CD4-positive, alpha-beta T cell treated with Interleukin-10 for 1 hour (primary cell): ENCODE data around the gene FLNA.
A peak's percentile ranks its signal among the peaks of the same experiment; 100 is the strongest.
"Not testable (repeated sequence)": the region's sequence is repeated elsewhere in the genome, so short reads cannot be mapped to it uniquely, and the experiment has no call there.

Experiments
- DNase-seq: peaks from one replicate; pipeline ENCODE4 v3.0.0-alpha.2; 2020

The FLNA gene

DNA sequence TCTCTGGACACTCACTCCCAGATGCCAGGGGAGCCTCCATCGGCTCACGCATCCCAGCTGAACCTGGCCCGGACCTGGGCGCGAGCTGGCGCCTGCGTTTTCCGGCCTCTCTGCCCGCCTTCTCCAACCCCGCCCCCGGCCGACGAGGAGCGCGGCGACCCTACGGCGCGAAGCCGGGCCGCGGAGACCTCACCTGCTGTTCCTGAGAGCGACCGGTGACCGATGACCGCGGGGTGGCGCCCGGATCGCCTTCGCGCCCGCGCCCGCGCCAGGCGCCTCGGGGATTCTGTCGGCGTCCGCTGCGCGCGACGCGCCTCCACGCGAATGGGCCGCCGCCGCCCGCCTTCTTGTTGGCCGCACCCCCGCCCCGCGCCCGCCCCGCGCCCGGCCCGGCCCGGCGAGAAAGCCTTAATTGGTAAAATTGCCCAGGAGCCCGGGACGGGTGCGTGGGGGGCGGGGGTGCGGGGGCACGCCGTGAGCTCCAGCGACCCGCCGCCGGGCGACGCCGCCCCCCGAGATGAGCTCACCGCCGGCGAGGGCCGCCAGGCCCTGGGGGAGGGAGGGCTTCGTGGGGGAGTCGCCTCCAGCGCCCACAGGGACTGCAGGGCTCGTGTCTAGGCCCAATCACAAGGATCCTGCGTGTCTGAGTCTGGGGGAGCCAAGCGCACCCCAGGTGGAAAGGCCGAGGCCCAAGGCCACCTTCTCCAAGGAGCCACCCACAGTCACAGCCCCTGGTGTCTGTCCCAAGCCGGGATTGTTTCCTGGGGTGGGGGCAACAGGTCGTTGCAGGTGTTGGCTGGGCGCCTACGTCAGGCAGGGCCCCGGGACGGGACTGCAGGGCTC, at the start of gene FLNA:
Gene FLNA, minus strand, starts transcription at position 322 of the 843 bp plus-strand sequence. CDS start 3,389 bp downstream, outside the sequence.
- peak; percentile 52 for DNase-seq

DNA sequence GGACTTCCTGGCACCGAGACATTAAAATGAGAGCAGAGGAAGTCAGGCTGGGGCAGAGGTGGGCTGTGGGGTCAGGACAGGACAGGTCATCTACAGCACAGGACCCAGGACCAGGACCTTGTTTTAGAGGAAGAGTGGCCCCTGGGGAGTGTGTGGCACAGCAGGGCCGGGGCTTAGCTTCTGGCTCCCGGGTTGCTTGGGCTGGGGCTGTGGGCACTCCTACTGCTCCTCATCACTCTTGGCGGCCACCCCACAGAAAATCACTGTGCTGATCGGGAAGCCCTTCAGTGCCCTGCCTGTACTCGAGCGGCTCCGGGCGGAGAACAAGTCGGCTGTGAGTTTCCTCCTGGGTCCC, 45.9 kb upstream of the FLNA start:
- no peak for DNase-seq

GRCh38 chrX:154419688-154420401, 45.4 kb upstream of the FLNA start:
- DNase-seq = no peak

DNA sequence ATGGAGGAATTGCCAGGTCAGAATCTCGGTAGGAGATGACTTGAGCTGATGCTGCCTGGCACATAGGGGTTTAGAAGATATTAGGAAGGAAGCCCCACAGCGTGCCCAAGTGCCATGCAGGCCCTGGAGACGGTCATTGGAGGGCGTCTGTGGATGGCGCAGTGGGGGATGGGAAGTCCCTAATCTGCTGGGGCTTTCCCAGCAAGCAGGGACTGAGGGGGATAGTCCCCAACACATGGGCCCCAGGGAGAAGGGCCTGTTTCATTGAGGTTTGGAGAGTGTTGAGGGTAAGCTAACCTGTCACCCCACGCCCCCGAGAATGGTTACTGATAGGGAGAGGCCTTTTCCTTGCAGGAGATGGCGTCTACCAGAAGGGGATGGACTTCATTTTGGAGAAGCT, 44.8 kb upstream of the FLNA start:
- DNase-seq = no peak

DNA sequence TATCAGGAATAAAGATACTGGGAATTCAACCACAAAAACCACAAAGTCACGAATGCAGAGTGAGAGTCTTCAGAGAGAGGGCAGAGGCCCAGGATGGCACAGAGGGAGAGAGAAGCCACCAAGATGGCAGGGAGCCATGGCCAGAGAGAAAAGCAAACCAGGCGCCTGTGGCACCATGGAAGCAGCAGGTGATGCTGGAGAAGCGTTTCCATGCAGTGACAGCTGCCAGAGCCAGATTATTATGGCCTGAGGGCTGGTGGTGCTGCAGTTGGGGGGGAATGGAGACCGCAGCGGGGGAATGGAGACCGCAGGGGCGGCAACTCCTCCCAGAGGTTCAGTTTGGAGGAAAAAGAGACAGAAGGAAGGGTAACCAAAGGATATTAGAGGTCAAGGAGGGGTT, 42.7 kb upstream of the FLNA start:
- DNase-seq = no peak

DNA sequence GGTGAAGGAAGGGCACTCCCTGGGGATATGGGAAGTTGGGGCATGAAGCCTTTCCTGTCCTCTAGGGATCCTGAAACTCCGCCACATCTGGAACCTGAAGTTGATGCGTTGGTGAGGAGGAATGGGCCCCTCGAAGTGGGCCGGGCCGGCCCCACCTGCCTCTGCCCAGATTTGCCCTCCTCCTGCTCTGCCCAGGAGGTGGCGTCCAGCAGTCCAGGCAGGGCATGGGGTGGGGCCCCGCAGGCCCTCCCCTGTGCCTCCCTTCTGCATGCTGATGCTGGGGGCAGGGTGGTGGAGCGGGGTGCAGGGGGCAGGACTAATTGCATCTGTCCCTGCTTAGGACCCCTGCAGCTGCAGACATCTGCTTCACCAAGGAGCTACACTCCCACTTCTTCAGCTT, 38.7 kb upstream of the FLNA start:
- no peak for DNase-seq

DNA sequence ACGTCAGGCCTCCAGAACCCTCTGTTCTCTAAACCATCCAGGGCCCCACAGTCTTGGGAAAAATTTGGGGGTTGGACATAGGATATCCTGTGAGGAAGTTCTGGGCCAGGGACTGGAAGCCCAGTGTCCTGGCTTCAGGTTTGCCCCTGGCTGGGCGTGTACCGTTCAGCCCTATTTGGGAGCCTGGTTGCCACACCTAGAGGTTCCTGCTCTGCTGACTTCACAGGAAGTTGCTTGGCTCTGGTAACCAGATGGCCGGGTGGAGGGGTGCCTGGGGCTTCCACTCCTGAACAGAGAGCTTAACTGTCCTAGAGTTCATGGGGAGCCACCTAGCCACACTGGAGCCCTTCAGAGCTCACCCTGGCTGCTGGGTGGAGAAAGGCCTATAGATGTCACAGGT, 38.0 kb upstream of the FLNA start:
- DNase-seq = peak; percentile 56

- peak; percentile 67 for DNase-seq
These were observed 37.5 kb upstream of the FLNA start for GRCh38 chrX:154411981-154412340.

DNA sequence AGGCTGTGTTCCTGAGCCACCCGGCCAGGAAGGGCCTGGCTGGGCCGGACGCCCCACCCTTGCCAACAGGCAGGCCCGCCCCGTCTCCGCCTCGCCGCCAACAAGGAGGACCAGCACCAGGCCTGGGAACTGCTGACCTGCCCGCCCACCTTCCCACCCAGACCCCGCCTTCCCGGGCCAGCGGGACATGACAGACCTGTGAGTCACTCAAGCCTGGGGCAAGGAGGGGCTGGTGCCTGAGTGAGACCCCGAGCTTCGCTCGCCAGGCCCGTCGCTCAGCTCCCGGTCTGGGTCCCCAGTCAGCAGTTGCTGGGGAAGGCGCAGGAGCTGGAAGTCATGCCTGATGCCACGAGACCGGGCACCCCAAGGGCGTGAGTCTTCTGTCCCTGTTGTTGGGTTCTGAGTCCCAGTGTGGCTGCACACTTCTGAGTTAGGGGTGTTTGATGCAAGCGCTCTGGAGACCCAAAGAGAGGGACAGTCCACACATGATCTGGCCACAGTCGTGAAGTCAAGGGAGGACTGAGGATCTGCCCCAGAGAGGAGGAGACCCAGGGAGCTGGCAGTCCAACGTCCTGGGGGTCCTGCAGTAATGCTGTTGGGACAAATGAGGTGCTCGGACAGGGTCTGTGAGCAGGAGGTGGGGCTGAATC, 34.9 kb upstream of the FLNA start, which contains the start of gene DNASE1L1:
Gene DNASE1L1, minus strand, starts transcription at position 33 of the 650 bp plus-strand sequence. CDS start 3,686 bp downstream, outside the sequence.
- DNase-seq = peak; percentile 21

- no peak for DNase-seq
These were observed 34.3 kb upstream of the FLNA start for GRCh38 chrX:154408659-154409221.

- DNase-seq = no peak
These were observed 30.3 kb upstream of the FLNA start for GRCh38 chrX:154404625-154405192.

GRCh38 chrX:154403858-154404257, 29.4 kb upstream of the FLNA start:
- DNase-seq = no peak

GRCh38 chrX:154403192-154403591, 28.8 kb upstream of the FLNA start:
- DNase-seq = no peak

GRCh38 chrX:154402622-154403127, 28.2 kb upstream of the FLNA start:
- no peak for DNase-seq

DNA sequence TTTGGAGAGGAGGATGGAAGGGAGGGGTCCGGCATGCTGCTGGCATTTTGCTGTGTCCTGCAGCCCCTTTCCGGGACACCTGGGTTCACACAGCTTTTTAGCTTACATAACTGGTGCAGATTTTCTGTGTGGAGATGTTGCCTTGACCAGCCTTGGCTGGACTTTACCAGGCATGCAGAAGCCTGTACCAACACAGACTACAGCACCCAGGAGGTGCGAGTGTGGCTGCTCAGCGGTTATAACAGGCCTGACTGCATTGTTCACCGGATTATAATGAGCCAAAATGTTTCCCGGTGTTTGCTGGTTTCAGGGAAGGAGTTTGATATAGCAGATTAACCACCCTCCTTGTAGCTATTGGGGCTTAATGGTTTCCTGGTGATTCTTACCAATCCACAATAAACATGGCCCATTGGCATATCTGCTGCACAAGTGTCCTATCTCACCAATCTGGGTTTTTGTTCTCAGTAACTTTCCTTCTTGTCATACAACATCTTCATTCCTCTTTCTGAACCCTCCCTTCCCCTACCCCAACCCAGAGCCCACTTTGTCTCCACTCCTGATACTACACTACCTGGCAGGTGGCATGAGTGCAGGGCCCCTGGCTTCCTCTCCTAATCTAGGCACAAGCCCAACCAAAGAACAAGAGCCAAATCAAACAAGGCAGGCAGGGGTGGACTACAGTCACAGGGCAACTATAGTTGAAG, 27.6 kb upstream of the FLNA start:
- DNase-seq = no peak

DNA sequence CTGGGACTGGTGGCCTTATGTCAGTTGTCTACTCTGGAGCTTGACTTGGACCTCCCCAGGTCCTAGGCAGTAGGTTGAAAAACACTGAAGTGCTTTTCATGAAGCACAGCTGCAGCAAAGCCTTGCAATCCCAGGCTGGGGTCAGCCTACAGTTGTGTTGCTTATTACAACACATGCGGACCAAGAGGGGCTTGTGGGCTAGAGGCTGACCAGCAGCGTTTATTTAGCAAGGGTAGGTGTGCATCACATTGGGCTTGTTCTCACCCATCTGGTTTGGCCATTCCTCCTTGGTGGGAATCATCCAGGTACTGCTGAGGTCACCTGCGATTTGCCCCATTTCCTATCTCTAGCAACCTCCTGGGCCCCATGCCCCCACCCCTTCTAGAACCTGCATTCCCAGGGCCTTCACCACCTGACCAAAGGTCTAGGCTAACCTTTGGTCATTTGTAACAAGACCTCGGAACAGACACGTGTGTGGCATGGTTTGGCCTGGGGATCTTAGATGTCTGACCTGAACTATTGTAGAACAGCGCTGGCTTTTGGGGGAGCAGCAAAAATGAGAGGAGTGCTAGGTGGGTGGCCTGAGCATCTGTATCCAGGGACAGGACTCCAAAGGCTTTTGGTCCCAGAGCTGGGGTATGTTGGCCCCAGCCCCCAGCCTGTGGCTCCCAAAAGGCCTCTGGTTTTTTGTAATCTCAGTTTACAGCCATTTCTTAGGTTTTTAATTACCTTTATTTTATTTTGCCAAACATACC, 26.8 kb upstream of the FLNA start:
- DNase-seq = peak; percentile 19

DNA sequence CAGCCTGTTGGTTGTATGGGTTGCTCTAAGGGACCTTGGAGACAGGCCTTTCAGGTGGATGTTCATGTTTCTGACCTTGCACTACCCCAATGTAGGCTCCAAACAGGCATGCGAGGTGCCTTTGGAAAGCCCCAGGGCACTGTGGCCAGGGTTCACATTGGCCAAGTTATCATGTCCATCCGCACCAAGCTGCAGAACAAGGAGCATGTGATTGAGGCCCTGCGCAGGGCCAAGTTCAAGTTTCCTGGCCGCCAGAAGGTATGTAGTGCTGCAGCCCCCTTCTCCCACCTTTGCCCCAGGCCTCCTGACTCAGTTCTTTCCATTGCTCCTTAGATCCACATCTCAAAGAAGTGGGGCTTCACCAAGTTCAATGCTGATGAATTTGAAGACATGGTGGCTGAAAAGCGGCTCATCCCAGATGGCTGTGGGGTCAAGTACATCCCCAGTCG, 26.0 kb upstream of the FLNA start:
- DNase-seq = not testable (repeated sequence)

DNA sequence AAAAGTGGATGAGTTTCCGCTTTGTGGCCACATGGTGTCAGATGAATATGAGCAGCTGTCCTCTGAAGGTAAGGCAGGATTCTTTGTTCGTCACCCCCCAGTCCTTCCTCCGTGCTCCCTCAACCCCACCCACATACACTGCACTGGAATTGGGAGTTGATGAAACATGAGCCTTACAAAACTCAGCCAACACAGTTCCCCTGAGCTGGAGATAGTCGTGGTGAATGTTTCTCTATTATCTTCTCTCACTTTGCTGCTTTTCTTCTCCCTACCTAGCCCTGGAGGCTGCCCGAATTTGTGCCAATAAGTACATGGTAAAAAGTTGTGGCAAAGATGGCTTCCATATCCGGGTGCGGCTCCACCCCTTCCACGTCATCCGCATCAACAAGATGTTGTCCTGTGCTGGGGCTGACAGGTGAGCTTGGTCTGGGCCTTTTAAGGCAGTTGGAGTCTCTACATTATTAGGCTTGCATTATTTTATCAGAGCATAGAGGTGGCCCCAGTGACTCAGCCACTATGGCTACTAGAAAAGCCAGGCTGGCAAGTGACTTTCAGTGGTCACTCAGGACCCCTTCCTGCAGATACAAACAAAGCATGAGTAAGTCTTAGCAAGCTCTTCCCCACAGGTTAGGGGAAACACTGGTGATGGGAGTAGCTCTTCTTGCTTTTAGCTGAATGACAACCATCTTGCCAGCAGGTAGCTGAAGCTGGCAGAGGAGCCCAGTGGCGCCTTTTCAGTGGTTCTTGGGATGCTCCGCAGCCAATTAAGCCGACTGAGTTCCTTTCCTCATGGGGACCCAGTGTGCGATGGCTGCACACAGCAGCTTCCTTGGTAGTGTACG, 25.3 kb upstream of the FLNA start:
- DNase-seq = peak; percentile 51

DNA sequence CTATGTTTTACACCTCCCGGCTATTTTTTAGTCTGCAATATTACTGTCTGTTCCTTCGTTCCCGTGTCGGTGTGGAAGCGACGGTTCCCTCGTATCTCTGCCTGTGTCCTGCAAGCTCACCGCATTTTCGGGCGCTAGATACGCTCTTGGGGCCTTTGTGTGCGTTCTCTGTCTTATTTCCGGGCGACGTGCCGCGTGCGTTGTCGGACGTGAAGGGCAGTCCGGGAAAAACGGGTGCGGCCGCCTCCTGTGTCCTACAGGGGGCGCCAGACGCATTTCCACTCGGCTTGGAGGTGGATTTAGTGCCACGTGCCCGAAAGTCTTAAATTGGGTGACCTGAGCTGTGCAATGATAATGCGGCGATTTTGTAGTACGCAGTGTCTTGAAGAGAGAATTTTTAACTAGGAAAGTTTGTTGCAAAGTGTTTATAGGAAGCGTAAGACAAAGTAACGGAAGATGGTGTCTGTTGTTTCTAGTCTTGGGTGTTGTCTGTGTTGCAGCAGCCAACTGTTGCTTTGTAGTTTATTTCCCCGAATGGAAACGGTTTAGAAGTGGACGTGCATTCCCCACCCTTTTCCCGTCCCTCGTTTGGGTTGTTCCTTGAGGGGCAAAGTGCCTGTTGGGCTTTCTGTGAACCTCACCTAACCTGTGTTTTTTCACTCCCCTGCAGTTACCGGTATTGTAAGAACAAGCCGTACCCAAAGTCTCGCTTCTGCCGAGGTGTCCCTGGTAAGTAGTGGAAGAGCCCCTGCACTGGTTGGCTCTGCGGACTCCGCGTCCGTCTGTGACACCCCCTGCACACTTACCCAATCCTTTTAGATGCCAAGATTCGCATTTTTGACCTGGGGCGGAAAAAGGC, 24.5 kb upstream of the FLNA start:
- DNase-seq = peak; percentile 87
